ENCODE measurements around the gene KCNK17. TPM values are rescaled to one million over a fixed set of nuclear protein-coding genes. Genes with fewer than 3 reads are reported as not detected.

KCNK17 gene
- total RNA-seq, 1 experiment from 2014 or later = 1.2 TPM

GRCh38 chr6:39280247-39280731, 33.9 kb downstream of the KCNK17 start:
- Histone ChIP-seq H3K4me1 (ENCODE audit: insufficient read depth, low read length) (no peaks in the 10 kb centered on the region), H3K23me2 (ENCODE audit: insufficient read length, low read depth, low read length, poor library complexity, severe bottlenecking) (no peaks in the 10 kb centered on the region), H2BK120ac (ENCODE audit: low read depth, low read length, poor library complexity, severe bottlenecking) (no peak overlapping the region), H4K91ac (ENCODE audit: insufficient read length, low read depth, low read length) (no peak overlapping the region), H4K20me1 (ENCODE audit: control insufficient read depth, insufficient read depth, insufficient read length) (no peaks in the 10 kb centered on the region), H4K5ac (ENCODE audit: insufficient read length, low read depth, low read length) (no peak overlapping the region), H2BK12ac (ENCODE audit: insufficient read length, low read depth, low read length) (no peak overlapping the region), H4K8ac (replicated peaks; ENCODE audit: insufficient read length, low read depth, low read length) (no peak overlapping the region), H3T11ph (ENCODE audit: low read length) (no peak overlapping the region), H2BK15ac (ENCODE audit: low read depth, low read length) (no peak overlapping the region), H3K27me3 (ENCODE audit: insufficient read depth, low read length) (no peaks in the 10 kb centered on the region), H3K79me2 (ENCODE audit: insufficient read depth, low read length) (no peaks in the 10 kb centered on the region), H2AFZ (ENCODE audit: low read length) (no peak overlapping the region), H3K79me1 (ENCODE audit: insufficient read depth, low read depth, low read length, poor library complexity, severe bottlenecking) (no peaks in the 10 kb centered on the region), H3K27ac (ENCODE audit: insufficient read length, low read depth, low read length) (no peak overlapping the region), H3K18ac (ENCODE audit: insufficient read length, low read depth, low read length) (no peak overlapping the region), H3K9me3 (ENCODE audit: control insufficient read depth, low read depth, low read length) (no peaks in the 10 kb centered on the region), H3K23ac (ENCODE audit: insufficient read length, low read depth, low read length) (no peak overlapping the region), H3K9ac (ENCODE audit: extremely low read depth, insufficient read length, low read length) (no peak overlapping the region), H2AK5ac (ENCODE audit: insufficient read length, low read length) (no peak overlapping the region), H3K14ac (ENCODE audit: insufficient read depth, low read length) (no peak overlapping the region), H2BK5ac (ENCODE audit: insufficient read length, low read length) (no peak overlapping the region), H3K4ac (ENCODE audit: low read depth, low read length) (no peak overlapping the region), H3K4me2 (ENCODE audit: insufficient read depth, insufficient read length, low read length) (no peak overlapping the region), H3K56ac (ENCODE audit: insufficient read length, low read depth, low read length) (no peak overlapping the region), H2BK20ac (ENCODE audit: low read depth, low read length, poor library complexity, severe bottlenecking) (no peak overlapping the region)
- WGBS (ENCODE audit: extremely low coverage, insufficient read length, low lambda C conversion rate) = no CpG with 5 or more reads among the region's 8 CpGs
- peaks cover 5% of the 10 kb centered on the region for H3K27me3 Mint-ChIP-seq (ENCODE audit: low read depth)
- TF ChIP-seq, protein P1, sequence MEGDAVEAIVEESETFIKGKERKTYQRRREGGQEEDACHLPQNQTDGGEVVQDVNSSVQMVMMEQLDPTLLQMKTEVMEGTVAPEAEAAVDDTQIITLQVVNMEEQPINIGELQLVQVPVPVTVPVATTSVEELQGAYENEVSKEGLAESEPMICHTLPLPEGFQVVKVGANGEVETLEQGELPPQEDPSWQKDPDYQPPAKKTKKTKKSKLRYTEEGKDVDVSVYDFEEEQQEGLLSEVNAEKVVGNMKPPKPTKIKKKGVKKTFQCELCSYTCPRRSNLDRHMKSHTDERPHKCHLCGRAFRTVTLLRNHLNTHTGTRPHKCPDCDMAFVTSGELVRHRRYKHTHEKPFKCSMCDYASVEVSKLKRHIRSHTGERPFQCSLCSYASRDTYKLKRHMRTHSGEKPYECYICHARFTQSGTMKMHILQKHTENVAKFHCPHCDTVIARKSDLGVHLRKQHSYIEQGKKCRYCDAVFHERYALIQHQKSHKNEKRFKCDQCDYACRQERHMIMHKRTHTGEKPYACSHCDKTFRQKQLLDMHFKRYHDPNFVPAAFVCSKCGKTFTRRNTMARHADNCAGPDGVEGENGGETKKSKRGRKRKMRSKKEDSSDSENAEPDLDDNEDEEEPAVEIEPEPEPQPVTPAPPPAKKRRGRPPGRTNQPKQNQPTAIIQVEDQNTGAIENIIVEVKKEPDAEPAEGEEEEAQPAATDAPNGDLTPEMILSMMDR (conservative IDR thresholded peaks at IDR 0.05) = no peak
- H3K4me1 Mint-ChIP-seq = peaks cover 25 to 28% of the 10 kb centered on the region in 2 experiments
- no peaks in the 10 kb centered on the region; a peak in 1 of 5 replicates for H3K9me3 Mint-ChIP-seq
- no peak for DNase-seq
- no peaks in the 10 kb centered on the region; a peak in 1 of 7 replicates for H3K36me3 Mint-ChIP-seq (ENCODE audit: insufficient read depth in 1 of 3, low read depth in 3 of 3)
- H3K4me3 Mint-ChIP-seq = no peak overlapping the region
- no peak overlapping the region for H3K27ac Mint-ChIP-seq

All from H9 (cell line).